GM18498 (cell line): Measurements from ENCODE around the gene EMP2.

ENCODE experiments used
- ATAC-seq: cut with Tn5 transposase; IDR thresholded peaks from one replicate; pipeline ENCODE4 v1.9.1; 2021; ENCODE audit warnings: mild to moderate bottlenecking, moderate library complexity; ENCODE audit not compliant: unreplicated experiment

The EMP2 gene

GRCh38 chr16:10610499-10611184 lies 30.2 kb upstream of the EMP2 start:
- no peak for ATAC-seq

GRCh38 chr16:10609402-10609774 lies 29.0 kb upstream of the EMP2 start:
- ATAC-seq: no peak

- no peak for ATAC-seq
Measured at GRCh38 chr16:10608687-10609401, 28.4 kb upstream of the EMP2 start.

GRCh38 chr16:10607157-10607556 lies 26.8 kb upstream of the EMP2 start:
- no peak for ATAC-seq

GRCh38 chr16:10606607-10607006 lies 26.2 kb upstream of the EMP2 start:
- no peak for ATAC-seq

GRCh38 chr16:10605636-10606035 lies 25.2 kb upstream of the EMP2 start:
- ATAC-seq: no peak

GRCh38 chr16:10601444-10602408 lies 21.3 kb upstream of the EMP2 start:
- ATAC-seq: no peak

GRCh38 chr16:10600782-10601443 lies 20.5 kb upstream of the EMP2 start:
- no peak for ATAC-seq

GRCh38 chr16:10599626-10600025 lies 19.2 kb upstream of the EMP2 start:
- ATAC-seq: no peak

- ATAC-seq: no peak
Measured at GRCh38 chr16:10598157-10598556, 17.8 kb upstream of the EMP2 start.

- no peak for ATAC-seq
Measured at GRCh38 chr16:10597187-10597601, 16.8 kb upstream of the EMP2 start.

- no peak for ATAC-seq
Measured at GRCh38 chr16:10594312-10594950, 14.0 kb upstream of the EMP2 start.

- no peak for ATAC-seq
Measured at GRCh38 chr16:10592611-10593010, 12.2 kb upstream of the EMP2 start.

- no peak for ATAC-seq
Measured at GRCh38 chr16:10590342-10590741, 9.9 kb upstream of the EMP2 start.

- no peak for ATAC-seq
Measured at GRCh38 chr16:10589109-10589508, 8.7 kb upstream of the EMP2 start.

GRCh38 chr16:10587622-10588021 lies 7.2 kb upstream of the EMP2 start:
- no peak for ATAC-seq

GRCh38 chr16:10584981-10585438 lies 4.6 kb upstream of the EMP2 start:
- ATAC-seq: no peak

GRCh38 chr16:10583269-10583668 lies 2.9 kb upstream of the EMP2 start:
- no peak for ATAC-seq

- ATAC-seq: no peak
Measured at GRCh38 chr16:10581507-10581906, 1.1 kb upstream of the EMP2 start.

- no peak for ATAC-seq
Measured at GRCh38 chr16:10580883-10581247, 467 bp upstream of the EMP2 start.
